ENCODE data around the gene FAM131A.
A peak's percentile ranks its signal among the peaks of the same experiment; 100 is the strongest.

The FAM131A gene

DNA sequence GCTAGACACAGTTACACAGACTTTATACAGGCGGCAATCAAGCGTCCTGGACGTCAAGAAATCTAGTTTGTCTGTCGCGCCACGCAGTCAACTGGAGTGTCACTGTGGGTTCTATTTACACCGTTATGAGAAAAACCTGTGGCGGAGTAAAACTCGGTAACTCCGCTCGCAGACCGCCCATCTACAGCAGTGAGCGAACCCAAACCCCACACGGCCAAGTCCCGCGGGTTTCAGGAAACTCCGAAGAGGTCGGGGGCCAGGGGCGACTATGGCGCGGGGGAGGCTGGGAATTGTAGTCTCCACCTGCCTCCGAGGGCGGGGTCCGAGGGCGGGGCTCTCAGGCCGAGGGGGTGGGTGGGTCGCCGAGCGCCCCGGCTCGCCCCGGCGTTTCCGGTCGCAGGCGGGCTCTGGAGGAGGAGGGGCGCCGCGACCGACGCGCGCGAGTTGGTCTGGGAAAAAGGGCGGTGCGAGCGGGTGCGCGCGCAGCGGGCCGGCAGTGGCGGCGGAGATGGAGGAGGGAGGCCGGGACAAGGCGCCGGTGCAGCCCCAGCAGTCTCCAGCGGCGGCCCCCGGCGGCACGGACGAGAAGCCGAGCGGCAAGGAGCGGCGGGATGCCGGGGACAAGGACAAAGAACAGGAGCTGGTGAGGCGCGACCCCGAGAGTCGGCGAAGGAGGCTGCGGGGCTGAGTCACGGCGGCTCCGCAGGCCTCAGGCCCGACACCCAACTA lies 38.5 kb upstream of the FAM131A start, which contains the start of gene PSMD2:
Gene PSMD2, plus strand, starts transcription at position 483 of the 729 bp plus-strand sequence. Its CDS starts 26 bp downstream, at position 509.
- peaks cover 44% of the 10 kb centered on the region for H3K36me3 ChIP-seq (ENCODE audit: insufficient read depth, insufficient read length, low read length)
- H3K27me3 ChIP-seq (ENCODE audit: insufficient read depth, insufficient read length): no peaks in the 10 kb centered on the region
- H3K9me3 ChIP-seq (ENCODE audit: insufficient read depth, low read length): no peaks in the 10 kb centered on the region
- H3K9ac ChIP-seq (ENCODE audit: insufficient read length, low read depth): peak within 1 kb of the TSS; percentile 98
- no peaks in the 10 kb centered on the region for H3K4me1 ChIP-seq (ENCODE audit: insufficient read depth, insufficient read length)
- peak; percentile 96 for DNase-seq (ENCODE audit: low read depth, low spot score)
- TF ChIP-seq YY1 (IDR thresholded peaks at IDR 0.05; ENCODE audit: insufficient read depth, insufficient read length): no peak
- TF ChIP-seq ZNF274 (IDR thresholded peaks at IDR 0.05; ENCODE audit: low read depth, low read length): no peak
- TF ChIP-seq SUZ12 (IDR thresholded peaks at IDR 0.05; ENCODE audit: extremely low read depth, insufficient read depth, insufficient read length): no peak
- peak within 1 kb of the TSS; percentile 98 for H3K4me3 ChIP-seq (ENCODE audit: insufficient read length, low read depth)

DNA sequence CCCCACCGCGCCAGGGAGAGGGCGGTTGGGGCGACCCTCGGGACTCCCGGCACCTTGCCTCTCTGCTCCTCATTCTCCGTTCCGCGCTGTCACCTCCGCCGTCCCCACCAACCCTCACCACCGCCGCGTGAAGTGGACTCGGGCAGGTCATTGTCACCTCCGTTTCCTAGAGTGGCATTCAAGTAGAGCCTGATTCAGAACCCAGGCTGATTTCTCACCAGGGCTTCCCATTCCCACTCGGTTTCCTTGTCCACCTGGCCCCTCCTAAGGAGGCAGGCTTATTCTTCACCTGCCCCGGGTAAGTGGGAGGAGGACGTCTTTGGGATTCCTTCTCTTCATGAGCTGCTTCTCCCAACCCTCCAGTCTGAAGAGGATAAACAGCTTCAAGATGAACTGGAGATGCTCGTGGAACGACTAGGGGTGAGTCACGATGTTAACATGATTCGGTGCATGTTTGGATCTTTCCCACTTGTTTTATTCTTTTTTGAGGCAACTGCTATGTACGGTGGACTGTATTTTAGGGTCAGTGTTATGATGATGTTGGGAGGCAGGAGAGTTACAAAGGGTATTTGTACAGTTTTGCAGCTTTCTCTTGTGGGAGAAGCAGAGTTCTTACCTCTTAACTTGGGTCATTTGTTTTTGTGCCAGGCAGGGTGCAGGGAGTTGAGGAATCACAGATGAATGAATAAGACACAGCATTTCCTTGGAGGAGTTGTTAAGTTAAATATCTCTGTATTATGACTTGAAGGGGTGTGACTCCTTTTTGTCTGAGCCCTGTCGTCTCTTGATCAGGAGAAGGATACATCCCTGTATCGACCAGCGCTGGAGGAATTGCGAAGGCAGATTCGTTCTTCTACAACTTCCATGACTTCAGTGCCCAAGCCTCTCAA lies 37.7 kb upstream of the FAM131A start:
- TF ChIP-seq SUZ12 (IDR thresholded peaks at IDR 0.05; ENCODE audit: extremely low read depth, insufficient read depth, insufficient read length): no peak
- TF ChIP-seq YY1 (IDR thresholded peaks at IDR 0.05; ENCODE audit: insufficient read depth, insufficient read length): no peak
- no peak for TF ChIP-seq ZNF274 (IDR thresholded peaks at IDR 0.05; ENCODE audit: low read depth, low read length)
- Histone ChIP-seq H3K4me3 (ENCODE audit: insufficient read length, low read depth) (peak overlapping the region; percentile 98), H3K36me3 (ENCODE audit: insufficient read depth, insufficient read length, low read length) (peaks cover 52% of the 10 kb centered on the region), H3K4me1 (ENCODE audit: insufficient read depth, insufficient read length) (no peaks in the 10 kb centered on the region), H3K9me3 (ENCODE audit: insufficient read depth, low read length) (no peaks in the 10 kb centered on the region), H3K9ac (ENCODE audit: insufficient read length, low read depth) (peak overlapping the region; percentile 98), H3K27me3 (ENCODE audit: insufficient read depth, insufficient read length) (no peaks in the 10 kb centered on the region)
- DNase-seq (ENCODE audit: low read depth, low spot score): no peak

GRCh38 chr3:184300378-184300720 lies 37.1 kb upstream of the FAM131A start:
- Histone ChIP-seq H3K4me1 (ENCODE audit: insufficient read depth, insufficient read length) (no peaks in the 10 kb centered on the region), H3K27me3 (ENCODE audit: insufficient read depth, insufficient read length) (no peaks in the 10 kb centered on the region), H3K9ac (ENCODE audit: insufficient read length, low read depth) (peak overlapping the region; percentile 98), H3K4me3 (ENCODE audit: insufficient read length, low read depth) (peak overlapping the region; percentile 98), H3K9me3 (ENCODE audit: insufficient read depth, low read length) (no peaks in the 10 kb centered on the region), H3K36me3 (ENCODE audit: insufficient read depth, insufficient read length, low read length) (peaks cover 58% of the 10 kb centered on the region)
- TF ChIP-seq ZNF274 (IDR thresholded peaks at IDR 0.05; ENCODE audit: low read depth, low read length) (no peak), SUZ12 (IDR thresholded peaks at IDR 0.05; ENCODE audit: extremely low read depth, insufficient read depth, insufficient read length) (no peak), YY1 (IDR thresholded peaks at IDR 0.05; ENCODE audit: insufficient read depth, insufficient read length) (no peak)
- no peak for DNase-seq (ENCODE audit: low read depth, low spot score)

GRCh38 chr3:184305577-184305976 lies 31.8 kb upstream of the FAM131A start:
- TF ChIP-seq ZNF274 (IDR thresholded peaks at IDR 0.05; ENCODE audit: low read depth, low read length) (no peak), SUZ12 (IDR thresholded peaks at IDR 0.05; ENCODE audit: extremely low read depth, insufficient read depth, insufficient read length) (no peak), YY1 (IDR thresholded peaks at IDR 0.05; ENCODE audit: insufficient read depth, insufficient read length) (no peak)
- H3K9ac ChIP-seq (ENCODE audit: insufficient read length, low read depth): no peak overlapping the region
- H3K9me3 ChIP-seq (ENCODE audit: insufficient read depth, low read length): no peaks in the 10 kb centered on the region
- no peak overlapping the region for H3K4me3 ChIP-seq (ENCODE audit: insufficient read length, low read depth)
- no peaks in the 10 kb centered on the region for H3K27me3 ChIP-seq (ENCODE audit: insufficient read depth, insufficient read length)
- peaks cover 95% of the 10 kb centered on the region for H3K36me3 ChIP-seq (ENCODE audit: insufficient read depth, insufficient read length, low read length)
- H3K4me1 ChIP-seq (ENCODE audit: insufficient read depth, insufficient read length): no peaks in the 10 kb centered on the region
- no peak for DNase-seq (ENCODE audit: low read depth, low spot score)

DNA sequence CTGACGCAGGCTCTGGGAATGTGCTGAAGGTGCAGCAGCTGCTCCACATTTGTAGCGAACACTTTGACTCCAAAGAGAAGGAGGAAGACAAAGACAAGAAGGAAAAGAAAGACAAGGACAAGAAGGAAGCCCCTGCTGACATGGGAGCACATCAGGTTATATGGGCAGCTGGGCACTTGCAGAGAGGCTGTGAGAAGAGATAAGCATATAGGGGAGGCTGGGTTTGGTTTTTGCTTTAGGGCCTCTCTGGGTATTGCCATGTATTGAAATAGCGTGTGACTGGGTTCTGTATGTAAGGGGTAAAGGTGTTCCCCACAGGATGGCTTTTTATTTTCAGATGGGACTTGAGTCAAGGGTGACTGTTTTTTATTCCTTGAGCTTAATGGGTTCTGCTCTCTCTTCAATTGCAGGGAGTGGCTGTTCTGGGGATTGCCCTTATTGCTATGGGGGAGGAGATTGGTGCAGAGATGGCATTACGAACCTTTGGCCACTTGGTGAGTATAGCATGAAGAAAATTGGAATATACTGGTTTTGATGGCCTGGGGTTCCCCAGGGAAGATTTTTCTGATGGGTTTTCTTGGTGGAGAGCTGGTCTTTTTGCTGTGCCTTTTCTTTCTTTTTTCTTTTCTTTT lies 30.9 kb upstream of the FAM131A start:
- no peak for TF ChIP-seq SUZ12 (IDR thresholded peaks at IDR 0.05; ENCODE audit: extremely low read depth, insufficient read depth, insufficient read length)
- TF ChIP-seq YY1 (IDR thresholded peaks at IDR 0.05; ENCODE audit: insufficient read depth, insufficient read length): no peak
- no peak for TF ChIP-seq ZNF274 (IDR thresholded peaks at IDR 0.05; ENCODE audit: low read depth, low read length)

DNA sequence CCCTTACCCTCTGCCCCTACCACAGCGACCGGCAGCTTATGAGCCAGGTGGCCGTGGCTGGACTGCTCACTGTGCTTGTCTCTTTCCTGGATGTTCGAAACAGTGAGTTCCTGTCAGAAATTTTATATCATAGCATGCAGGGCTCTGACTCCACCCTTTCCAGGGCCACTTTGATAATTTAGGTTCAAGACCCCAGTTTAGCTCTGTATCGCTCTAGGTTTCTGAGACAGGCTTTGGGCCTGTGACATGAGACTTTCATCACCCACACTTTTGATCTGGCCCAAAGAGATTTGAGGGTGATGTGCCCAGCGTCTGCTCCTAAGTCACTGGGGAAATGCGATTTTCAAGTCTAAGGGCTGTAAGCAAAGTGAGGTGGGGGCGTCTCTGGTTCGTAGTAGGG lies 29.5 kb upstream of the FAM131A start:
- no peak overlapping the region for H3K9ac ChIP-seq (ENCODE audit: insufficient read length, low read depth)
- peaks cover 71% of the 10 kb centered on the region for H3K36me3 ChIP-seq (ENCODE audit: insufficient read depth, insufficient read length, low read length)
- no peaks in the 10 kb centered on the region for H3K9me3 ChIP-seq (ENCODE audit: insufficient read depth, low read length)
- no peak overlapping the region for H3K4me3 ChIP-seq (ENCODE audit: insufficient read length, low read depth)
- DNase-seq (ENCODE audit: low read depth, low spot score): no peak
- TF ChIP-seq YY1 (IDR thresholded peaks at IDR 0.05; ENCODE audit: insufficient read depth, insufficient read length) (no peak), SUZ12 (IDR thresholded peaks at IDR 0.05; ENCODE audit: extremely low read depth, insufficient read depth, insufficient read length) (no peak), ZNF274 (IDR thresholded peaks at IDR 0.05; ENCODE audit: low read depth, low read length) (no peak)
- no peaks in the 10 kb centered on the region for H3K27me3 ChIP-seq (ENCODE audit: insufficient read depth, insufficient read length)
- no peaks in the 10 kb centered on the region for H3K4me1 ChIP-seq (ENCODE audit: insufficient read depth, insufficient read length)

More for the DNA sequence above, 30.9 kb upstream of the FAM131A start:
- DNase-seq (ENCODE audit: low read depth, low spot score): no peak
- no peak overlapping the region for H3K9ac ChIP-seq (ENCODE audit: insufficient read length, low read depth)
- H3K4me3 ChIP-seq (ENCODE audit: insufficient read length, low read depth): no peak overlapping the region
- H3K9me3 ChIP-seq (ENCODE audit: insufficient read depth, low read length): no peaks in the 10 kb centered on the region
- no peaks in the 10 kb centered on the region for H3K4me1 ChIP-seq (ENCODE audit: insufficient read depth, insufficient read length)
- H3K36me3 ChIP-seq (ENCODE audit: insufficient read depth, insufficient read length, low read length): peaks cover 86% of the 10 kb centered on the region
- H3K27me3 ChIP-seq (ENCODE audit: insufficient read depth, insufficient read length): no peaks in the 10 kb centered on the region

Data from NT2/D1 (cell line).